Activated CD8-positive, alpha-beta memory T cell treated with anti-CD3 and anti-CD28 coated beads, Interleukin-2, amount 50 U/mL, for 1 hour (primary cell): ENCODE measurements around the gene PRRX1.

Experiments
- DNase-seq: peaks from one replicate; pipeline ENCODE4 v3.0.0-alpha.2; 2020; ENCODE audit errors: extremely low read depth

The PRRX1 gene

DNA sequence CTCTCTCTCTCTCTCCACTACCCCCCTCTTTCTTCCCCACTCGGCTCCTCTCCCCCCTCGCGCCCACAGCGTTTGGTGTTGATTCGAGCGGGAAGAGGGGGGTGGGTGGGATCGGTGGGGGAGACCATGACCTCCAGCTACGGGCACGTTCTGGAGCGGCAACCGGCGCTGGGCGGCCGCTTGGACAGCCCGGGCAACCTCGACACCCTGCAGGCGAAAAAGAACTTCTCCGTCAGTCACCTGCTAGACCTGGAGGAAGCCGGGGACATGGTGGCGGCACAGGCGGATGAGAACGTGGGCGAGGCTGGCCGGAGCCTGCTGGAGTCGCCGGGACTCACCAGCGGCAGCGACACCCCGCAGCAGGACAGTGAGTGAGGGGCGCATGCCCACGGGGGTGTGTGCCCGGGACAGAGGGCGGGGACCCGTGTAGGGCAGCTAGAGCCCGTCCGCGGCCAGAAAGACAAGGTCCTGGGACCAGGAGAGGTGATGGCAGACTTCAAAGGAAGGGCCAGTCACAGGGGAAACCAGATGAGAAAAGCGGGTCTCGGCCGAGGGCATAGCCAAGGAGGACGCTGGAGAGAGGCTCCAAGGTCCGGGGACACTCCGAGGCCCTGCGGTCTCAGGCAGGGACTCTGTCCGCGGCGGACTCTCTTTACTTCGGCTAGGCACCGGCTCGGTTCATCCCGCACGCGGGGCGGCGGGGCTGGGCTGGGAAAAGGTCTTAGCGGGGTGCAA, at the start of gene PRRX1:
TSS of gene PRRX1 (plus strand) at position 39 of the 735 bp plus-strand sequence. CDS start at position 127, 88 bp downstream.
- no peak for DNase-seq

DNA sequence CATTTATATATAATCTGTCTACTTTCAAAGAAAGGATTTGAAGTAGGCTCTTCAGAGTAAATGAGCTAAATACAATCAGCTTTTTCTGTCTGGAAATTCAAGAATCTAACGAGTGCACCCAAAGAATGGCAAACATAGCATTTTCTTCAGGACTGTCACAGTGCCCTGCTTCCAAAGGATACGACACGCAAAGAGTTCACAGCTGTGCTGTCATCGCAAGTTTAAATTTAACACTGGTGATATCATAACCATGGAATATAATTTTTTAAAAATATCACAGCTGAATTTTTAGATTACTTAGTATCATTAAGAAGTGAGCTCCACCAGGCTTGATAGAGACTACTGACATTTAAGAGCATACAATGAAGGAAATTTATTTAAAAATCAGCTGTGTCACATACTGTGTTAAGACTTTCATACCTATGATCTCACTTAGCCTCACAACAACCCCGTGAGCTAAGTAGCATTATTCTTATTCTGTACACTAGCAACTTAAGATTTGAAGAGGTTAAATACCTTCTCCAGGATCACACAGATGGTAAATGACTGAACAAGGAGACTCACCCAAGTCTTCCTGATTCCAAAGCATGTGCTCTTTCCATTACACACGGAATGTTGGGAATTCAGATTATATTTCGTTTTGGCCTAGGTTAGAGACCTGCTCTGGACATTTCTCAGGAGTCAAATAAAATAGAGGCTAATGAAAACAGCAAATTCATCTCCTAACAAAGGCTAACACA, 46.2 kb upstream of the PRRX1 start:
- DNase-seq = no peak

DNA sequence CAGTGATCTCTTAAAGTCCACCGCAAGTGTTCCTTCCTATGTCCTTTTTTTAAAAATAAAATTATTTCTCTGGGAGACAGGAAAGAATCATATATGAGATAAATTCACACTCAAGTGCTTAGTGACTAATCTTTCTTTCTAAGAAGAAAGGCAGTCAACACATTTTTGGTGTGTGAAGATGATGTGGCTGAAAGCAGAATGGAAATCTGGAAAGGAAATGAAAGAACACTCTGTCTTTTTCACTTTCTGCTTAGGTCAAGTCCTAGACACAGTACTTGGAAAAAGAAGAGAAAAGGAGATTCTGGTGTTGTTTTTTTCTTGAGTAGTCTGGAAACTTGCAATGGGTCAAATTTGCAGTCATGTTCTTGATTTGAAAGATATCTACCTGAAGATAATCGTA, 45.5 kb upstream of the PRRX1 start:
- no peak for DNase-seq

DNA sequence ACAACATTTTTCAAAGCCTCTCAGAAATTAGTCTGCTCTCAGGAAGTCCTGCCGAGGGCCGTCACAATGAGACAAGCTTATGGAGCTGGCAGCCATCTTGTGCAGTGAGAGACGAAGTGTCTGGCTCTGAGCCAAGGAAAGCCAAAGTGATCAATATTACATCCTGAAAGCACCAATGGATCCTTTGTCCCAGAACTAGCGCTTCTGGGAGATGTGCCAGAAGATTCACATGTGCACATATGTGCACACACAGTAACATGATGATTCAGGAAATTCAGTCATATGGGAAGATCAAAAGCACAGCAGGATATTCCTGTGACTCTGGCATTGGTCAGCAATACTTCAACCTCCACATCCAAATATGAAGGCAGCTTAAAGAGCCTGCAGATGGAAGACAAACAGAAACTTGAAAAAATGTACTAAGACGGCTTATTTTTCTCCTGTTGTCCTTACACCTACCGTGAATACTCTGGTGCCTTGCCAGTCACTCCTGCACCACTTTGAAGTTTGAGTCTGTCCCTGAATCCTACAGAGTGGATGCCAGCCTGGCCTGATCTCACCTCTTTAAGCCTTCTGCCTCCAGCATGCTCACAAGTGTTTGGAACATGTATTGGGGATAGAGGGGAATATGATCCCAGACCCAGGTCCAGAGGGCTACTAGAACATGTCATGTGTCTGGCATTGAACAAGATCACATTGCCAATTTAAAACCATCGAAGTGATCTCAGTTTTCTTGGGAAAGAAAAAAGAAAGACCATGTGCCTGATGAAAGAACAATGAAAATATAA, 44.5 kb upstream of the PRRX1 start:
- no peak for DNase-seq

DNA sequence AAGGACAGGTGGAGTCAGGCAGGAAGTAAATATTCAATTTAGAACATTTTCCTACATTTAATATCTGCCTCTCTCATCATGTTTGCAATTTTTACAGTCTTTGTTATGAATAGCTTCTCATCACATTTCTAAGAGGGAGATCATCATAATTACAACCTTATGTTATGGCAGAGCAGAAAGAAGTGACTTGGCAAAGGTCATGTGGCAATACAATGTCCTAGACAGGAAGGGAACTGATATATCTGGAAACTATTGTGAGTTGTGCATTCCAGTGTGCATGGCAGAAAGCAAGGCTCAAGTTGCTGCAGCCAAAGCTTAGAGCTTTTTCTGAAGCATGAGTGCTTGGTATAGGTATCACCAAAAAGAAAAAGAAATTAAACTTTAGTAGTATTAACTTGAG, 43.8 kb upstream of the PRRX1 start:
- DNase-seq = no peak

DNA sequence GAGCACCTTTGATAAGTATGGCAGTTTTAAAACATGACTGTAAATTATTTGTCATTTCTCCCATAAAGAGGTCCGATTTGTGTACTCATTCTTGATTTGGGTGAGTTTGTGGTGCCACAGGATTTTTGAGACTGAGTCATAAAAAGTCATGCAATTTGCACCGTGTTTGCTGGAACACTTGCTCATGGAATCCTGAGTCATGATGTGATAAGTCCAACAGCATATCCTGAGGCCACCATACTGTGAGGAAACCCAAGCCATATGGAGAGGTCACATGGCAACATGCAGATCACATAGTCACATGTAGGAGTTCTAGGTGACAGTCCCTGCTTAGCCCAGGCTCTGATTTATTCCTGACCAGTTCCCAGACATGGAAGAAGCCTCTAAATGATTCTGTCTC, 40.8 kb upstream of the PRRX1 start:
- no peak for DNase-seq

DNA sequence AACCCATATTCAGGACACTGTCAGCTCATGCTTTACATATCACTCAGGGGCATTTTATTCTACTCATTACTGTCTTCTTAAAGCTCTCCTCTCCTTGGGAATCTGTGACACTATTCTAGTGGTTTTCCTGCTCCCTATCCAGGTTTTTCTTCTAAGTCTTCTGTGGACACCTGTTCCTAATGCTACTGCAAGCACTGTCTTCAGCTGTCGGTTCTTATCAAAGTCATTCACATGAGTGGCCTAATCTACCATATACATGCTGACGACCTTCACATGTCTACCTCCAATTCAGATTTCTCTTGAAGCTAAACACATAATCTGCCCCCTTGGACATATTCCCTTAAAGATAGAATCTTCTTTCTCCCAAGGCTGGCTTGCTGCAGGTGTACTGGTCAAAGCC, 39.8 kb upstream of the PRRX1 start:
- DNase-seq = no peak

DNA sequence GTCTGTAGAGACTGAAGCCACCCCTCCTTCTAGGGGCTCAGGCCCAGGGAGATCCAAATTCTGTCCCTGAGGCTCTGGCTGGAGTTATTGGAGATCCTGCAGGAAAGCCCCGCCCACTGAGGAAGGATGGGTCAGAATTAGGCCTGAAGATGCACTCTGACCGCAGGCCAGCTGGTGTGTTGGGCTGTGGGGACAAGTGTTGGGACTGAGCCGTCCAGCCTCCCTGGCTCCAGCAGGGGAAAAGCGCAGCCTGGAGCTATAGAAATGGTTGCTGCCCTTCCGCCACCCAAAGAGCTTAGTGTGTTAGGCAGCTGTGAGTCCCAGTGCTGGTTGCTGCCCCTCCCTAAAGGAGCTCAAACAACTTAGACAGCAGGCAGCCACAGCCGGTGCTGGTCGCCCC, 33.0 kb upstream of the PRRX1 start:
- DNase-seq = no peak

DNA sequence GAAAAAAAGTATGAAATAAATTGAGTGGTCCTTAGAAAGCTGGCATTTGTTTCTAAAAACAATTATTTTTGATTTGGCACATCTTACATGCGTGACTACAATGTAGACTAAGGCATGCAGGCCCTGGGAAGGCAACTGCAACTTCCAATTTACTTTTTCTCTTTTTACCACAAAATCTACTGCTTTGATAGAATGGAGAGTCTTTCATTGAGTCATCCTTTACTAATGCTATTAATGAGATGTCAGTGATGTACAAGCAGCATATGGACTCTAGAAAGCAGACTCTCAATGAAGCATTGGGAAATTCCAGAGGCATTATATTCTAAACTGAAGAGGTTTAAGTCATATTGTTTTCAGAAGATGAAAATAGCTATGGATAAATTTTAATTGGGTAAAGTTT, 29.6 kb upstream of the PRRX1 start:
- no peak for DNase-seq

DNA sequence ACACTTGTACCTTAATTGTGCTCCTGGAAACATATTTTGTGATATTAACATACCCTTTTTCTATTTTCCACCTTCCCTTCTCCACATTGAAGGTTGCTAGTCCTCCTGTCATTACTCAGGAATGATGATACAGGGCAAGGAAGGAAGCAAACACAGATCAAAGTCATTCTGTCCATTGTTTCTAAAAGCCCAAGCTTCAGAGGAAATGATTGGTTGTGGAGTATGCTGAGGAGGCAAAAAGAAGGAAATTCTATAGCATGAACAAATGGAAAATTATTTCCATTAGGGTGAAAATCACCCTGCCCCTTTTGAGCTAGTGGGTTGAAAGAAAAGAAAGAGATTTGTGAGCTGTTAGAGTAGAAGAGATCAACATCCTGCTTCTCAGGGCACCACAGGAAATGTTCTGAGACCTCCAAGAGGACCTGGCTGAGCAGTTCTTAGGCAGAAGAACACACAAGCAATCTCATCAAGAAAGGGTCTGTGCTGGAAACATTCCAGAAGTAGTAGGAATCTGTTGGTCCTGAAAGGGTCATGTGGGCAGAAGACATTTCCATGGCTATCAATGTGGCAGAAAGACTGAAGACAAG, 29.0 kb upstream of the PRRX1 start:
- no peak for DNase-seq

DNA sequence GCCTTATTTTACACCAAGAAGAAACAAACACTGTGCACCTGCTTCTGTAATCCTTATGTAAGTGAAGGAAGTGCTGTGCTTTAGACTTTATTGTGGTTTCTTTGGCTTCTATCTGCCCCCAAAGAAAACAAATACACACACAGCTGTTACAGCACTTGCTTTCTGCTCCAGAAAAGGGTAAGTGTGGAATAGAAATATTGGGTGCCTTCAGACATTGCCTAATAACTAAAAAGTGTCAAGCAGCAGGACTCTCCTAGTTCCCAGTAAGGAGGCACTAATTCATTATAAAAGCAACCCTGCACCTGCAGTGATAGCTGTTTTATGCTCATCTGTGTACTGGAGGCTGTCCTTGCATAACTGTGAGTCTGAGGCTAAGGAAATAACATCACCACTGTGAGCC, 23.4 kb upstream of the PRRX1 start:
- DNase-seq = no peak

DNA sequence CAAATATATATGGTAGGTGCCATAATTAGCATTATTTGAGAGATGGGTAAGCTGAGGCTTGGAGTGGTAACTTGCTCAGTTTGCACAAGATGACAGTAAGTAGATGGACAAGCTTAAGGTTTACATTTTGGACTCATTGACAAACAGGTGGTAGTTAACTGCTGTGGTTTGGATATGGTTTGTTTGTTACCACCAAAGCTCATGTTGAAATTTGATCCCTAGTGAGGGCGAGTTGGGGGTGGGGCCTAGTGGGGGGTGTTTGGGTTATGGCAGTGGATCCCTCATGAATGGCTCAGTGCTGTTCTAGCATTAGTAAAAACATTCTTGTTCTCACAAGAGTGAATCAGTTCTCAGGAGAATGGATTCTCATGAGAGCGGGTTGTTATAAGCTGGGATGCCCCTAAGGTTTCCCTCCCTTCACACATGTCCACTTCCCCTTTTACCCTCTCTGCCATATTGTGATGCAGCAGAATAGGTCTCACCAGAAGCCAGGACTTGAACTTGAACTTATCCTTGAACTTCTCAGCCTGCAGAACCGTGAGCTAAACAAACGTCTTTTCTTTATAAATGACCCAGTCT, 6.6 kb upstream of the PRRX1 start:
- DNase-seq = no peak

DNA sequence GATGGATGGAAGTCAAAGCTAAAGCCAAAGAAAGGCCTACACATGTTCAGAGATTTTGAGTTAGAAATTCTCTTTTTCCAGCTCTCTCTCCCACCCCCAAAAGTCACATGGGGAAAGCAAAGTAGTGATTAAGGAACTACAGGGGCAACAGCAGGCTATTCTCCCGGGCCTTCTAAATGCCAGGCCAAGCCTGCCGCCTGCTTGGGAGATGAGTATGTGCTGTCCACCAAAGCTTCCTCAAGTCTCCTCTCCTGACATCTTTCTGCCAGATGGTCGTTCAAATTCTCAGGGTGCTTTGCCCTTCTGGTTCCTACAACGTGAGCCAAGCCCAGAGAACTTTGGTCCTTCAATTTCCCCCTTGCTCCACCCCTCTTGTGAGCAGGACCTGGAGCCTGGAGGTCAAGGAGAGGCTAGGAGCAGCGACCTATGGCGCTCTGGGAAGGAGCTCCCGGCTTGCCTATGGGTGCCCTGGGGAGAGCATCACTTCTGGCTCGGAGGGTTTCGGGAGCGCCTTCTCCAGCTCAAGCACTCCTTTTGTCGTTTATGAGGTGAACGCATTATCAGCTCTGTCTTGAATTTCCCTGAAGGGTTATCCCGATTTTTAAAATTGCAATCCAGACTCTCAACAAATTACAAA, 4.4 kb upstream of the PRRX1 start:
- no peak for DNase-seq

DNA sequence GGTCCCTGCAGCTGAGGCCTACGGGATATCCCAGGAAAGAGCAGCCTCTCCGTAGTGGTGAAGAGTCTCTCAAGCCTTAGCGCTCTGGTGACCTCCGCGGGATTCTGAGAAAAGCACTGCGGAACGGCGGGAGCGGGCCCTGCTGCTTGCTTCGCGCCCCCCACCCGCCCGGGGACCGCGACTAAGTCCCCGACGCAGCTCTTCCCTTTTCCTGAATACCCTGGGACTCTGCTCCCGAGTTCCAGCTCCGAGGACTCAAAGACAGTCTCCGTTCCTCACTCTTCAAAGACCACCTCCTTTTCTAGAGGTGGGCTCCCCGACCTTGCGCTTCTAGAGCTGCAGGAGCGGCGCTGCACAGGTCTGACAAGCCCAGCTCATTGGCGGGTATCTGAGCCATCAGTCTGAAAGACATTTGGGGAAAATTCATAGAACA, 3.6 kb upstream of the PRRX1 start:
- no peak for DNase-seq

DNA sequence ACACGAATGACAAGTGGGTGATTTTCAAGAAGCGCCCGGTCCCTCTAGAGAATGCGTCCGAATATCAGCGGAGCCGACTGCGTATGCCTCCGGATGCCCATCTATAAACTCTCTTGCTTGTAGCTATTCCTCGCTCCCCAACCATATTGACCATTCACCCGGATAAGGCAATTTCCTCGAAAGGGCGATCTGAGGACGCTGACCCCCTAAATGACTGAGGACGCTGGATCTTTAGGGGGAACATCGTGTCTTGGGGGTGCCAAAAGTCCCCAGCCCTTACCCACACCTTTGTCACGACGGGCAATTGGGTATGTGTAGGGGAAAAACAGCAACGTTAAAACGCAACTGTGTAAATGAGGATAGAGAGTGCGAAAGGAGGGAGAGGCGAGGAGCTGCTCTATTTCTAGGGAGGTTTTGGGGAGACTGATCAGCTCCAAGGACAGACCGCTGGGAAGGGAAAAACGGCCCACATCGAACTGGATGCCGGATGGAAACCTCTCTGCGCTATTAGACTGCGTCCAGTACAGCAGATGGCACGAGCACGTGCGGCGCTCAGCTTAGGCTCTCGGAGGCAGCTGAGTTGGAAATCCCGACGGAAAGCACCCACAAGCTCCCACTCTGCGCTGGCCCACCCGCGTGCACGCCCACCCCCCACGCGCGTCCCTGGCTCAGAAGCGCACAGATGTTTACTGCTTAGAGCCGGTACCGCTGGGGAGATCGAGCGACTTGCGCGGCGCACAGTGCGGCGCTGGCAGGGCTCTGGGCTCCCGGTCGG, 2.9 kb upstream of the PRRX1 start:
- no peak for DNase-seq

DNA sequence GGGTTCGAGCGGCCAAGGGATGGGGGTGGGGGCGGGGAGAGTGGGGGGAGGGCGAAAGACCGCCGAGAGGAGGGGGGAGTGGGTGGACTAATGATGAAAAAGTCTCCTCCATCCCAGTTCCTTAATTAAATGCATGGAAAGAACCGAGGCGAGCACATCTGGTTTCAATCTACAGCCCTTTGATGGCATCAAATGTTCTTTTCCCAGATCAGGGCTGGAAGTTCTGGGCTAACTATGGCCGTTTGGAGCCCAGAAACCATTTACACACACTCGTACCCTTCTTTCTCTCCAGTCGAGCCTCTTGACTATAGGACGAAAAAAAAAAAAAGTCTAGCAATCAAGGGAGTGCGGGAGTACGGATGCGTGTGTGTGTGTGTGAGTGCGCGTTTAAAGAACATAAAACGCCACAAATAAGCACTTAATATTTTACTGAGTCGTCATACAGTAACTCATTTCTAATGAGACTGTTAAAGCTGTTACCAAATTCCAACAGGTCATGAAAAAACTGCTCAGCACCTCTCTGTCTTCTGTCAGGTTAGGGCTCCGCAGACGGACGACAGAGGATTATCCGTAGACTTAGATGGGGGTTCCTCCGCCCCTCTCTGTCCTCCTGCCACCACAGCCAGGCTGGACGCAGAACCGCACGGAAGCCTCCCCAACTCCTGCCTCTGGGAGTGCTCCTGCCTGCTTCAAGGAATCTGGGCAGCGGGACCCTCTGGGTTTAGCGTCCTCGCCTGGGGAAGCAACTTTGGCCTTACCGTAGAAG, 2.1 kb upstream of the PRRX1 start:
- DNase-seq = no peak

DNA sequence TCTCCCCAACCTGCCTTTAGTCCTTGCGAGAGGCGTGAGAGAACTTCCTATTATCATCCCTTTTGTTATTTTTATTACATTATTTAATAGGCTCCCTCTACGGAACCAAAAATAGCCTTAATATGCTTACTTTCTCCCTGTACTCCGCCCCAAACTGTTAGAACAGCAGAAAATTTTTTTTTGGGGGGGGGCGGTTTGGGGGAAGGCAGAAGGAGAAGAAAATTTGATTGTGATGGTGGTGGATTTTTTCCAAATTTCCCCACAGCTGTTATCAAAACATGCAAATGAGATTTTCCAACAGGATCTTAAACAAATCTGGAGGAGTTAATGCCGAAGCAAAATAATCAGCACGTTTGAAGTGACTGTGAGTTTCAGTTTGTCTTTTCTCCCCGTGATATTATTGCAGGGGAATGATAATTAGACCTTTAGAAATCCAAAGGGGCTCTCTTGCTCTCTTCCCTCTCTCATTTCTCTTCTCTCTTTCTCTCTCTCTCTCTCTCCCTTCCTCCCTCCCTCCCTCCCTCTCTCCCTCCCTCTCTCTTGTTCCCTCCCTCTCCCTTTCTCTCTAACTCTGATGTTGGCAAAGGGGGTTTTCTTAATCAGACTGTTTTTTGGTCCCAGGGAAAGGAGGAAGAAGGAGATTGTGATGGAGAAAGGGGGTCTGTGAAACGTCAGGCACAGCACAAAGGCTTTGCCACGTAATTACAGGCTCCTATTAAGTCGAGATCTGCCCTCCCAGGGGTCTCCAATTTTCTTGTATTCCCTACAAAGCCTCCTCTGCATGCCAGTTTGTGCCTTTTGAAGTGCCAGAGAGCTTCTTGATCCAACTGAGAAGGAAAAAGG, 1.1 kb upstream of the PRRX1 start:
- no peak for DNase-seq

DNA sequence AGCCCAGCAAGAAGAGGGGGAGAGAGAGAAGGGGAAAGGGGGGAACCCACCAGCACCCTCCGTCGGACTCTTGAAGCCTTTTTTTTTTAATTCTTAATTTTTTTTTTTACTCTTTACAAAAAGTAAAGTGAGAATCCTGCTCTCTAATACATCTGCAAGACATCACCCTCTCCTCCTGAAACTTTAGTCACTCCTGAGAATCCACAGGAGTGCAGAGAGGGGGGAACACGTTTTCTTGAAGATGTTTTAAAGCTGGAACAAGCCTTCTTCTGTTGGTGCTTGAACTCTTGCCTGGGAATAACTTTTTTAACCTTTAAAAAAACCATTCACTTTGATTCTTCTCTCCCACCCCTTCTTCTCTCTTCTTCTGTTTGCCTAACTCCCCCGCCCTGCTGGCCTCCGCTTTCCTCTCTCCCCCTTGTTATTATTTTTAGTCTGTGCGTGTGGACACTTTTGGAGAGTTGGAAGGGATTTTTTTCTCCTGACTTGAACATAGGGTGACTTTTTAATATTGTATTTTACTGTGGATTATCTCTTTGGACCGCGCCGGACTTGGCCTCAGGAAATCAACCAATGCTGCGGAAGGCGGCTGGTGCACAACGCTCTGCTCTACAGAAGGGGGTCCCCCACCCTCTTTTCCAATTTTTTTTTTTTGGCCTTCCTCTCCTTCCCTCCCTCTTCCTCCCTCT, 383 bp upstream of the PRRX1 start:
- DNase-seq = no peak
